SU-DHL-6 (cell line): ENCODE measurements around the gene GGNBP2.
"Not testable (repeated sequence)": the region's sequence is repeated elsewhere in the genome, so short reads cannot be mapped to it uniquely, and the experiment has no call there.

Source experiments
- H2AFZ ChIP-seq: fragments of 200-600 bp; sonication (generic); 2 replicates; pipeline ENCODE4 v1.6.1; 2014; ENCODE audit warnings: low read depth, mild to moderate bottlenecking, moderate library complexity, mixed read lengths, antibody characterized with exemption, low read length; ENCODE audit not compliant: severe bottlenecking
- H3F3A ChIP-seq: fragments of 200-600 bp; shearing (Covaris generic); 2 replicates; pipeline ENCODE4 v1.6.0; 2016; ENCODE audit warnings: antibody characterized with exemption, mild to moderate bottlenecking; ENCODE audit not compliant: insufficient read depth
- H3K27ac ChIP-seq: fragments of 200-600 bp; sonication (generic); 2 replicates; pipeline ENCODE4 v1.5.1; 2016; ENCODE audit warnings: low read depth, mild to moderate bottlenecking, low read length, moderate library complexity, mixed read lengths
- H3K27me3 ChIP-seq: fragments of 200-600 bp; sonication (generic), shearing (Covaris generic); 2 replicates; pipeline ENCODE4 v1.6.0; 2014; ENCODE audit warnings: mild to moderate bottlenecking, low read length
- H3K36me3 ChIP-seq: fragments of 200-600 bp; sonication (generic); 2 replicates; pipeline ENCODE4 v1.6.1; 2014; ENCODE audit warnings: mild to moderate bottlenecking, low read length, mixed read lengths
- H3K4me2 ChIP-seq: fragments of 300-600, 200-600 bp; shearing (Covaris generic), sonication (generic); 2 replicates; pipeline ENCODE4 v1.6.0; 2014; ENCODE audit warnings: low read length, low read depth, mild to moderate bottlenecking; ENCODE audit not compliant: poor library complexity, severe bottlenecking
- H3K4me3 ChIP-seq: fragments of 200-600 bp; sonication (generic); 2 replicates; pipeline ENCODE4 v1.5.1; 2014; ENCODE audit warnings: antibody characterized with exemption, low read length, mild to moderate bottlenecking, mixed read lengths; ENCODE audit not compliant: insufficient read depth, poor library complexity, severe bottlenecking
- H3K79me2 ChIP-seq: fragments of 200-600 bp; sonication (generic); 2 replicates; pipeline ENCODE4 v1.6.1; 2014; ENCODE audit warnings: mild to moderate bottlenecking, low read length, moderate library complexity; ENCODE audit not compliant: insufficient read depth
- H3K9ac ChIP-seq: fragments of 200-600 bp; sonication (generic); 2 replicates; pipeline ENCODE4 v1.7.0; 2014; ENCODE audit warnings: mild to moderate bottlenecking, low read length
- H3K9me2 ChIP-seq: fragments of 200-600 bp; sonication (generic); replicated peaks from 2 replicates; pipeline ENCODE4 v1.6.1; 2014; ENCODE audit warnings: low read length; ENCODE audit not compliant: insufficient read depth
- H3K9me3 ChIP-seq: fragments of 200-600 bp; sonication (generic); 2 replicates; pipeline ENCODE4 v1.6.1; 2014; ENCODE audit warnings: low read length, mixed read lengths; ENCODE audit not compliant: insufficient read depth
- H4K20me1 ChIP-seq: fragments of 200-600 bp; sonication (generic); 2 replicates; pipeline ENCODE4 v1.6.1; 2014; ENCODE audit warnings: low read depth, mild to moderate bottlenecking, antibody characterized with exemption, low read length, moderate library complexity, mixed read lengths
- CTCF ChIP-seq: fragments of 200-600 bp; sonication (generic); IDR thresholded peaks from one replicate; pipeline ENCODE4 v1.5.1; 2017; ENCODE audit warnings: antibody characterized with exemption, mild to moderate bottlenecking, low read length, moderate library complexity; ENCODE audit not compliant: insufficient read depth, poor library complexity, severe bottlenecking
- EZH2phosphoT487 ChIP-seq: fragments of 200-600 bp; sonication (generic), shearing (Covaris generic); conservative IDR thresholded peaks from 2 replicates; pipeline ENCODE4 v1.6.1; 2018; ENCODE audit warnings: mild to moderate bottlenecking, antibody characterized with exemption, low read length, moderate library complexity, mixed read lengths

Gene GGNBP2

GRCh38 chr17:36602924-36603384 lies 58.2 kb downstream of the GGNBP2 start:
- H3K36me3 ChIP-seq, result no peaks in the 10 kb centered on the region
- H3K27me3 ChIP-seq, result no peaks in the 10 kb centered on the region
- peak overlapping the region; percentile 79 for H3K4me3 ChIP-seq
- no peak overlapping the region for H2AFZ ChIP-seq
- H3K9me2 ChIP-seq, result no peaks in the 10 kb centered on the region
- H3K9ac ChIP-seq, result peak overlapping the region; percentile 76
- peak overlapping the region; percentile 33; the same call in 1 of the 2 replicates for H3K27ac ChIP-seq
- peaks cover 40% of the 10 kb centered on the region for H3K79me2 ChIP-seq
- peak overlapping the region; percentile 87 for H3K4me2 ChIP-seq
- no peaks in the 10 kb centered on the region for H3K9me3 ChIP-seq
- 0 out of 2 replicates have a peak, but pooled peaks cover 6% of the 10 kb centered on the region for H3F3A ChIP-seq
- TF ChIP-seq CTCF, result peak; percentile 76
- TF ChIP-seq EZH2phosphoT487, result no peak
- no peaks in the 10 kb centered on the region for H4K20me1 ChIP-seq

- not testable (repeated sequence) for H3K9me2 ChIP-seq, H3K27ac ChIP-seq, H3F3A ChIP-seq, H3K4me3 ChIP-seq, H3K9ac ChIP-seq, H3K9me3 ChIP-seq, H3K4me2 ChIP-seq, H3K36me3 ChIP-seq, H3K27me3 ChIP-seq, H4K20me1 ChIP-seq, H2AFZ ChIP-seq
- peaks cover 40% of the 10 kb centered on the region for H3K79me2 ChIP-seq
Measured at GRCh38 chr17:36605028-36605427, 60.3 kb downstream of the GGNBP2 start.

GRCh38 chr17:36608280-36608679 lies 63.6 kb downstream of the GGNBP2 start:
- Histone ChIP-seq H3K36me3 (no peaks in the 10 kb centered on the region), H3K79me2 (peaks cover 22% of the 10 kb centered on the region), H2AFZ (no peak overlapping the region), H3K9ac (no peak overlapping the region), H4K20me1 (no peaks in the 10 kb centered on the region), H3K27ac (no peak overlapping the region), H3K9me3 (no peaks in the 10 kb centered on the region), H3F3A (no peaks in the 10 kb centered on the region), H3K4me2 (no peak overlapping the region), H3K27me3 (no peaks in the 10 kb centered on the region), H3K9me2 (no peaks in the 10 kb centered on the region), H3K4me3 (no peak overlapping the region)
- TF ChIP-seq EZH2phosphoT487, result no peak
- no peak for TF ChIP-seq CTCF

GRCh38 chr17:36608794-36609497 lies 64.2 kb downstream of the GGNBP2 start:
- H3K9ac ChIP-seq, result no peak overlapping the region
- TF ChIP-seq CTCF, result no peak
- no peak for TF ChIP-seq EZH2phosphoT487
- H3K4me3 ChIP-seq, result no peak overlapping the region
- no peak overlapping the region for H2AFZ ChIP-seq
- peaks cover 15% of the 10 kb centered on the region; the same call in 1 of the 2 replicates for H3K79me2 ChIP-seq
- H3K9me2 ChIP-seq, result no peaks in the 10 kb centered on the region
- H3K27me3 ChIP-seq, result no peaks in the 10 kb centered on the region
- H3K27ac ChIP-seq, result no peak overlapping the region
- no peaks in the 10 kb centered on the region for H3F3A ChIP-seq
- H3K9me3 ChIP-seq, result no peaks in the 10 kb centered on the region
- H4K20me1 ChIP-seq, result no peaks in the 10 kb centered on the region
- no peak overlapping the region for H3K4me2 ChIP-seq
- no peaks in the 10 kb centered on the region for H3K36me3 ChIP-seq
